ENCODE results near the gene COL27A1.

Gene COL27A1

DNA sequence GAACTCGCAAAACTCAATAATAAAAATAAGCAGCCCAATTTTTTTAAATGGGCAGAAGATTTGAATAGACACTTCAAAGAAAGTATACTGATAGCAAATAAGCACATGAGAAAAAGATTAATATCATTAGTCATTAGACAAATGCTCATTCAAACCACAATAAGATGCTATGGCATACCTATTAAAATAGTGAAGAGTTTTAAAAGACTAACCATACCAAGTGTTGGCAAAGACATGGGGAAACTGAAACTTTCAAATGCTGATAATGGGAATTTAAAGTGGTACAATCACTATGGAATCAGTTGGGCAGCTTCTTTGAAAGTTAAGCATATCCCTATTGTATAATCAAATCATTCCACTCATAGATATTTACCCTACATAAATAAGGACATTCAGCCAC lies 141.0 kb downstream of the COL27A1 start:
- ATAC-seq: no peak

DNA sequence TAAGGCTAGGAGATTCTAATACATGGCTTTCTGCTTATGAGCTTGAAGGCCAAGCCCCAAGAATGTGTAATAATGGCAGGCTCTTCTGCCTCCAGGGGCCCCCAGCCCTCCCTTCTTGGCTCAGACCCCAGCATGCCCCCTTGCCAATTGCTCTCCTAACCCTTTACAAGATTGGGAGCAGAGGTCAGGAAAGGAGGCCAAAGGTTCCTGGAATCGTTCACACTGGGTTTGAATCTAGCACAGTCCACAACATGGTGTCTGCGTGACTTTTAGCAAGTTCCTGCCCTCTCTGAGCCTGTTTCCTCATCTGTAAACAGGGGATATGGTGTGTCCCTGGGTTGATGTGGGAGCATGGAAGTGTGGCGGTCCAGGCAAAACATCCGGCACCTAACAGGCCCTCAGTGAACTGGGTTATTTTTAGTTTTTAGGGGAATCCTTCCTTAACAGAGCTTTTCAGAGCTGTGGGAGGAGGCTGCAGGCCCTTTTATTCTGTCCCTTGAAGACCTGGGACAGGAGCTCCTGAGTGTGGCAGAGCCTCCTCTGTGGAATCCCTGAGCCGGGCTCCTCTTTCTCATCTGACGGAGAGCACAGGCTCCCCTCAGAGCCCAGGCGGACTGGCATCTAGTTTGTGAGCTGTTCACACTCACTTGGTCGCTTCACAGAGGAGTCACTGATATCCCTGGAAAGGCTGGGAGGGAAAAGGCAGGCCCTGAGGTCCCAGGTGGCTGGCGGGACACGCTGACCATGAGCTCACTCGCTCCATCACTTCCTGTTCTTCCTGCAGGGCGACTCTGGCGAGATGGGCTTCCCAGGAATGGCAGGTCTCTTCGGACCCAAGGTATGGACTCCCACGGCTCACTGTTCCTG lies 144.2 kb downstream of the COL27A1 start:
- no peak for ATAC-seq
- TF ChIP-seq TCF4 (CRISPR knock-in tag; IDR thresholded peaks at IDR 0.05; ENCODE audit: borderline replicate concordance) (no peak), TOX (CRISPR knock-in tag; IDR thresholded peaks at IDR 0.05; ENCODE audit: borderline replicate concordance) (no peak), ZFP3 (CRISPR knock-in tag; IDR thresholded peaks at IDR 0.05) (no peak), ZNF565 (CRISPR knock-in tag; conservative IDR thresholded peaks at IDR 0.05; ENCODE audit: low read depth) (no peak), SNAI2 (CRISPR knock-in tag; IDR thresholded peaks at IDR 0.05) (no peak), ISL1 (CRISPR knock-in tag; IDR thresholded peaks at IDR 0.05) (no peak), ZNF70 (CRISPR knock-in tag; IDR thresholded peaks at IDR 0.05) (no peak)
- TF ChIP-seq, protein P1, sequence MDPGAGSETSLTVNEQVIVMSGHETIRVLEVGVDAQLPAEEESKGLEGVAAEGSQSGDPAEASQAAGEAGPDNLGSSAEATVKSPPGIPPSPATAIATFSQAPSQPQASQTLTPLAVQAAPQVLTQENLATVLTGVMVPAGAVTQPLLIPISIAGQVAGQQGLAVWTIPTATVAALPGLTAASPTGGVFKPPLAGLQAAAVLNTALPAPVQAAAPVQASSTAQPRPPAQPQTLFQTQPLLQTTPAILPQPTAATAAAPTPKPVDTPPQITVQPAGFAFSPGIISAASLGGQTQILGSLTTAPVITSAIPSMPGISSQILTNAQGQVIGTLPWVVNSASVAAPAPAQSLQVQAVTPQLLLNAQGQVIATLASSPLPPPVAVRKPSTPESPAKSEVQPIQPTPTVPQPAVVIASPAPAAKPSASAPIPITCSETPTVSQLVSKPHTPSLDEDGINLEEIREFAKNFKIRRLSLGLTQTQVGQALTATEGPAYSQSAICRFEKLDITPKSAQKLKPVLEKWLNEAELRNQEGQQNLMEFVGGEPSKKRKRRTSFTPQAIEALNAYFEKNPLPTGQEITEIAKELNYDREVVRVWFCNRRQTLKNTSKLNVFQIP (CRISPR knock-in tag; IDR thresholded peaks at IDR 0.05; ENCODE audit: borderline replicate concordance, low read depth): no peak
- TF ChIP-seq, protein P2, sequence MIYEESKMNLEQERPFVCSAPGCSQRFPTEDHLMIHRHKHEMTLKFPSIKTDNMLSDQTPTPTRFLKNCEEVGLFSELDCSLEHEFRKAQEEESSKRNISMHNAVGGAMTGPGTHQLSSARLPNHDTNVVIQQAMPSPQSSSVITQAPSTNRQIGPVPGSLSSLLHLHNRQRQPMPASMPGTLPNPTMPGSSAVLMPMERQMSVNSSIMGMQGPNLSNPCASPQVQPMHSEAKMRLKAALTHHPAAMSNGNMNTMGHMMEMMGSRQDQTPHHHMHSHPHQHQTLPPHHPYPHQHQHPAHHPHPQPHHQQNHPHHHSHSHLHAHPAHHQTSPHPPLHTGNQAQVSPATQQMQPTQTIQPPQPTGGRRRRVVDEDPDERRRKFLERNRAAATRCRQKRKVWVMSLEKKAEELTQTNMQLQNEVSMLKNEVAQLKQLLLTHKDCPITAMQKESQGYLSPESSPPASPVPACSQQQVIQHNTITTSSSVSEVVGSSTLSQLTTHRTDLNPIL (CRISPR knock-in tag; IDR thresholded peaks at IDR 0.05; ENCODE audit: low read depth): no peak
- TF ChIP-seq, protein P3, sequence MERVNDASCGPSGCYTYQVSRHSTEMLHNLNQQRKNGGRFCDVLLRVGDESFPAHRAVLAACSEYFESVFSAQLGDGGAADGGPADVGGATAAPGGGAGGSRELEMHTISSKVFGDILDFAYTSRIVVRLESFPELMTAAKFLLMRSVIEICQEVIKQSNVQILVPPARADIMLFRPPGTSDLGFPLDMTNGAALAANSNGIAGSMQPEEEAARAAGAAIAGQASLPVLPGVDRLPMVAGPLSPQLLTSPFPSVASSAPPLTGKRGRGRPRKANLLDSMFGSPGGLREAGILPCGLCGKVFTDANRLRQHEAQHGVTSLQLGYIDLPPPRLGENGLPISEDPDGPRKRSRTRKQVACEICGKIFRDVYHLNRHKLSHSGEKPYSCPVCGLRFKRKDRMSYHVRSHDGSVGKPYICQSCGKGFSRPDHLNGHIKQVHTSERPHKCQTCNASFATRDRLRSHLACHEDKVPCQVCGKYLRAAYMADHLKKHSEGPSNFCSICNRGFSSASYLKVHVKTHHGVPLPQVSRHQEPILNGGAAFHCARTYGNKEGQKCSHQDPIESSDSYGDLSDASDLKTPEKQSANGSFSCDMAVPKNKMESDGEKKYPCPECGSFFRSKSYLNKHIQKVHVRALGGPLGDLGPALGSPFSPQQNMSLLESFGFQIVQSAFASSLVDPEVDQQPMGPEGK (CRISPR knock-in tag; IDR thresholded peaks at IDR 0.05; ENCODE audit: borderline replicate concordance): no peak

More for the DNA sequence above, 141.0 kb downstream of the COL27A1 start:
- TF ChIP-seq ISL1 (CRISPR knock-in tag; IDR thresholded peaks at IDR 0.05) (no peak), ZNF8 (CRISPR knock-in tag; IDR thresholded peaks at IDR 0.05) (no peak), ZNF565 (CRISPR knock-in tag; conservative IDR thresholded peaks at IDR 0.05; ENCODE audit: low read depth) (no peak), ZFP30 (CRISPR knock-in tag; IDR thresholded peaks at IDR 0.05) (no peak), ESRRG (CRISPR knock-in tag; IDR thresholded peaks at IDR 0.05) (no peak), TCF4 (CRISPR knock-in tag; IDR thresholded peaks at IDR 0.05; ENCODE audit: borderline replicate concordance) (no peak), ZC3H10 (CRISPR knock-in tag; IDR thresholded peaks at IDR 0.05) (no peak), SNAI2 (CRISPR knock-in tag; IDR thresholded peaks at IDR 0.05) (no peak), CSDC2 (CRISPR knock-in tag; IDR thresholded peaks at IDR 0.05) (no peak), ZFP3 (CRISPR knock-in tag; IDR thresholded peaks at IDR 0.05) (no peak), TOX (CRISPR knock-in tag; IDR thresholded peaks at IDR 0.05; ENCODE audit: borderline replicate concordance) (no peak), OSR1 (CRISPR knock-in tag; IDR thresholded peaks at IDR 0.05) (no peak), ZNF70 (CRISPR knock-in tag; IDR thresholded peaks at IDR 0.05) (no peak), GLIS3 (CRISPR knock-in tag; IDR thresholded peaks at IDR 0.05) (no peak)
- TF ChIP-seq, protein P1 (CRISPR knock-in tag; IDR thresholded peaks at IDR 0.05; ENCODE audit: borderline replicate concordance, low read depth): no peak
- TF ChIP-seq, protein P2 (CRISPR knock-in tag; IDR thresholded peaks at IDR 0.05; ENCODE audit: low read depth): no peak
- TF ChIP-seq, protein P3 (CRISPR knock-in tag; IDR thresholded peaks at IDR 0.05; ENCODE audit: borderline replicate concordance): no peak
